ENCODE measurements around the gene SDR42E1.

- TF ChIP-seq, protein P1, sequence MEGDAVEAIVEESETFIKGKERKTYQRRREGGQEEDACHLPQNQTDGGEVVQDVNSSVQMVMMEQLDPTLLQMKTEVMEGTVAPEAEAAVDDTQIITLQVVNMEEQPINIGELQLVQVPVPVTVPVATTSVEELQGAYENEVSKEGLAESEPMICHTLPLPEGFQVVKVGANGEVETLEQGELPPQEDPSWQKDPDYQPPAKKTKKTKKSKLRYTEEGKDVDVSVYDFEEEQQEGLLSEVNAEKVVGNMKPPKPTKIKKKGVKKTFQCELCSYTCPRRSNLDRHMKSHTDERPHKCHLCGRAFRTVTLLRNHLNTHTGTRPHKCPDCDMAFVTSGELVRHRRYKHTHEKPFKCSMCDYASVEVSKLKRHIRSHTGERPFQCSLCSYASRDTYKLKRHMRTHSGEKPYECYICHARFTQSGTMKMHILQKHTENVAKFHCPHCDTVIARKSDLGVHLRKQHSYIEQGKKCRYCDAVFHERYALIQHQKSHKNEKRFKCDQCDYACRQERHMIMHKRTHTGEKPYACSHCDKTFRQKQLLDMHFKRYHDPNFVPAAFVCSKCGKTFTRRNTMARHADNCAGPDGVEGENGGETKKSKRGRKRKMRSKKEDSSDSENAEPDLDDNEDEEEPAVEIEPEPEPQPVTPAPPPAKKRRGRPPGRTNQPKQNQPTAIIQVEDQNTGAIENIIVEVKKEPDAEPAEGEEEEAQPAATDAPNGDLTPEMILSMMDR (IDR thresholded peaks at IDR 0.05): no peak
- TF ChIP-seq POLR2A (IDR thresholded peaks at IDR 0.05): no peak
Measured at GRCh38 chr16:82027629-82028064, 16.4 kb upstream of the SDR42E1 start.

Measured in uterus (tissue), 2 donors.